Caco-2 (cell line): Measurements from ENCODE around the gene DRGX. TPM values are rescaled to one million over a fixed set of nuclear protein-coding genes. Genes with fewer than 3 reads are reported as not detected.

Experiments used
- BruUV-seq: library from RNA; stranded (reverse); fragments of 400-500 nt; replicated peaks from 2 replicates; lab custom pipeline; 2021; lab: Mats Ljungman, UMichigan
- CTCF ChIA-PET: fragments of 300-600 bp; sonication (Branson Sonifier 250); formaldehyde crosslinking; loops from one replicate; lab custom pipeline; 2022; ENCODE audit warnings: antibody characterized with exemption; lab: Charles Lee
- POLR2A ChIA-PET: fragments of 300-600 bp; sonication (Branson Sonifier 250); formaldehyde crosslinking; loops from one replicate; lab custom pipeline; 2022; ENCODE audit warnings: antibody characterized with exemption; lab: Charles Lee
- DNase-seq, 2 experiments: peaks; one replicate each; pipeline versions ENCODE4 v3.0.0 to v3.0.0-alpha.2; 2020 to 2022
- H3K27me3 ChIP-seq: replicated peaks from 2 replicates; pipeline ENCODE4 v1.6.0; 2011; ENCODE audit warnings: low read length; ENCODE audit not compliant: control insufficient read depth, insufficient read depth
- H3K36me3 ChIP-seq: 2 replicates; pipeline ENCODE4 v1.5.1; 2011; ENCODE audit warnings: low read length; ENCODE audit not compliant: control insufficient read depth, insufficient read depth
- H3K4me1 ChIP-seq: fragments of 250-450 bp; sonication (Bioruptor Pico); 2 replicates; pipeline ENCODE4 v1.5.1; 2020; ENCODE audit warnings: mild to moderate bottlenecking
- H3K4me3 ChIP-seq: 2 replicates; pipeline ENCODE4 v1.5.1; 2011; ENCODE audit warnings: low read depth, mild to moderate bottlenecking, control low read depth, low read length
- H3K9me3 ChIP-seq: fragments of 250-450 bp; sonication (Bioruptor Pico); 2 replicates; pipeline ENCODE4 v1.5.1; 2020; ENCODE audit warnings: mild to moderate bottlenecking, moderate library complexity
- H3K27ac Mint-ChIP-seq: one replicate; pipeline ENCODE4 v1.8.0; 2022; ENCODE audit warnings: mixed read lengths; ENCODE audit not compliant: unreplicated experiment
- H3K27me3 Mint-ChIP-seq: one replicate; pipeline ENCODE4 v1.8.0; 2022; ENCODE audit warnings: mixed read lengths; ENCODE audit not compliant: insufficient read depth, unreplicated experiment
- H3K36me3 Mint-ChIP-seq: one replicate; pipeline ENCODE4 v1.8.0; 2022; ENCODE audit warnings: mild to moderate bottlenecking, mixed read lengths; ENCODE audit not compliant: insufficient read depth, unreplicated experiment
- H3K4me1 Mint-ChIP-seq: one replicate; pipeline ENCODE4 v1.8.0; 2022; ENCODE audit warnings: low read depth, mixed read lengths; ENCODE audit not compliant: unreplicated experiment
- H3K4me3 Mint-ChIP-seq: one replicate; pipeline ENCODE4 v1.8.0; 2022; ENCODE audit warnings: mild to moderate bottlenecking, moderate library complexity, mixed read lengths; ENCODE audit not compliant: unreplicated experiment
- H3K9me3 Mint-ChIP-seq: one replicate; pipeline ENCODE4 v1.8.0; 2022; ENCODE audit warnings: mixed read lengths; ENCODE audit not compliant: unreplicated experiment
- CTCF ChIP-seq, 2 experiments: fragments of 200-600 bp in 1 of 2; IDR thresholded peaks; 1 replicate in 1 of 2; 2 replicates in 1 of 2; pipeline versions ENCODE4 v1.5.1 to v1.8.0; 2011 to 2022; ENCODE audit warnings: antibody characterized with exemption in 1 of 2, control low read depth in 1 of 2, inconsistent platforms in 1 of 2, low read depth in 1 of 2, low read length in 1 of 2, mild to moderate bottlenecking in 1 of 2, moderate library complexity in 1 of 2; ENCODE audit not compliant: insufficient read depth in 1 of 2, severe bottlenecking in 1 of 2, unreplicated experiment in 1 of 2
- intact Hi-C: fragments of 100-400 bp; cut with micrococcal nuclease; formaldehyde crosslinking; loops from one replicate; pipeline ENCODE4 v1.10.0; 2022; ENCODE audit not compliant: unreplicated experiment
- total RNA-seq: library from RNA; stranded (reverse); gene quantifications from 2 replicates; pipeline ENCODE4 v1.2.3, GENCODE V29; 2022

Gene DRGX
- total RNA-seq, 1 experiment from 2014 or later: not detected

GRCh38 chr10:49357910-49358309, 38.0 kb downstream of the DRGX start:
- no peak for TF ChIP-seq CTCF (IDR thresholded peaks at IDR 0.05; ENCODE audit: insufficient read depth in 1 of 2, low read depth in 1 of 2, low read length in 1 of 2, severe bottlenecking in 1 of 2, unreplicated experiment in 1 of 2)
- H3K4me3 Mint-ChIP-seq: no peak overlapping the region
- H3K4me1 ChIP-seq: no peaks in the 10 kb centered on the region
- BruUV-seq: no TSS peak
- ChIA-PET CTCF (no interaction called here), POLR2A (no interaction called here)
- DNase-seq: no peak
- H3K27me3 ChIP-seq: no peaks in the 10 kb centered on the region
- no peaks in the 10 kb centered on the region for H3K36me3 ChIP-seq
- H3K4me3 ChIP-seq: no peak overlapping the region
- no peak overlapping the region for H3K27ac Mint-ChIP-seq
- H3K27me3 Mint-ChIP-seq: peaks cover 15% of the 10 kb centered on the region
- intact Hi-C loops: no loop called here
- H3K36me3 Mint-ChIP-seq: no peaks in the 10 kb centered on the region
- no peaks in the 10 kb centered on the region for H3K4me1 Mint-ChIP-seq
- no peaks in the 10 kb centered on the region for H3K9me3 Mint-ChIP-seq
- no peaks in the 10 kb centered on the region; the same call in 1 of the 2 replicates for H3K9me3 ChIP-seq

GRCh38 chr10:49356944-49357343, 38.9 kb downstream of the DRGX start:
- Histone ChIP-seq H3K4me1 (no peaks in the 10 kb centered on the region), H3K9me3 (no peaks in the 10 kb centered on the region; the same call in 1 of the 2 replicates), H3K27me3 (no peaks in the 10 kb centered on the region), H3K36me3 (no peaks in the 10 kb centered on the region), H3K4me3 (no peak overlapping the region)
- Mint-ChIP-seq H3K4me3 (no peak overlapping the region), H3K36me3 (no peaks in the 10 kb centered on the region), H3K27me3 (peaks cover 9% of the 10 kb centered on the region), H3K4me1 (no peaks in the 10 kb centered on the region), H3K27ac (no peak overlapping the region), H3K9me3 (no peaks in the 10 kb centered on the region)
- TF ChIP-seq CTCF (IDR thresholded peaks at IDR 0.05; ENCODE audit: insufficient read depth in 1 of 2, low read depth in 1 of 2, low read length in 1 of 2, severe bottlenecking in 1 of 2, unreplicated experiment in 1 of 2): no peak
- intact Hi-C loops: no loop called here
- BruUV-seq: no TSS peak
- ChIA-PET CTCF (no interaction called here), POLR2A (no interaction called here)
- no peak for DNase-seq

GRCh38 chr10:49356181-49356580, 39.7 kb downstream of the DRGX start:
- H3K36me3 ChIP-seq: no peaks in the 10 kb centered on the region
- no peak for DNase-seq
- intact Hi-C loops: no loop called here
- Mint-ChIP-seq H3K4me1 (no peaks in the 10 kb centered on the region), H3K27me3 (peaks cover 13% of the 10 kb centered on the region), H3K4me3 (no peak overlapping the region), H3K9me3 (no peaks in the 10 kb centered on the region), H3K36me3 (no peaks in the 10 kb centered on the region), H3K27ac (no peak overlapping the region)
- no peaks in the 10 kb centered on the region; the same call in 1 of the 2 replicates for H3K9me3 ChIP-seq
- CTCF ChIA-PET: no interaction called here
- no TSS peak for BruUV-seq
- POLR2A ChIA-PET: no interaction called here
- no peak for TF ChIP-seq CTCF (IDR thresholded peaks at IDR 0.05; ENCODE audit: insufficient read depth in 1 of 2, low read depth in 1 of 2, low read length in 1 of 2, severe bottlenecking in 1 of 2, unreplicated experiment in 1 of 2)
- no peak overlapping the region for H3K4me3 ChIP-seq
- no peaks in the 10 kb centered on the region for H3K4me1 ChIP-seq
- no peaks in the 10 kb centered on the region for H3K27me3 ChIP-seq
